ENCODE data around the gene G3BP1.
A peak's percentile ranks its signal among the peaks of the same experiment; 100 is the strongest.
"Not testable (repeated sequence)": the region's sequence is repeated elsewhere in the genome, so short reads cannot be mapped to it uniquely, and the experiment has no call there.

The G3BP1 gene

DNA sequence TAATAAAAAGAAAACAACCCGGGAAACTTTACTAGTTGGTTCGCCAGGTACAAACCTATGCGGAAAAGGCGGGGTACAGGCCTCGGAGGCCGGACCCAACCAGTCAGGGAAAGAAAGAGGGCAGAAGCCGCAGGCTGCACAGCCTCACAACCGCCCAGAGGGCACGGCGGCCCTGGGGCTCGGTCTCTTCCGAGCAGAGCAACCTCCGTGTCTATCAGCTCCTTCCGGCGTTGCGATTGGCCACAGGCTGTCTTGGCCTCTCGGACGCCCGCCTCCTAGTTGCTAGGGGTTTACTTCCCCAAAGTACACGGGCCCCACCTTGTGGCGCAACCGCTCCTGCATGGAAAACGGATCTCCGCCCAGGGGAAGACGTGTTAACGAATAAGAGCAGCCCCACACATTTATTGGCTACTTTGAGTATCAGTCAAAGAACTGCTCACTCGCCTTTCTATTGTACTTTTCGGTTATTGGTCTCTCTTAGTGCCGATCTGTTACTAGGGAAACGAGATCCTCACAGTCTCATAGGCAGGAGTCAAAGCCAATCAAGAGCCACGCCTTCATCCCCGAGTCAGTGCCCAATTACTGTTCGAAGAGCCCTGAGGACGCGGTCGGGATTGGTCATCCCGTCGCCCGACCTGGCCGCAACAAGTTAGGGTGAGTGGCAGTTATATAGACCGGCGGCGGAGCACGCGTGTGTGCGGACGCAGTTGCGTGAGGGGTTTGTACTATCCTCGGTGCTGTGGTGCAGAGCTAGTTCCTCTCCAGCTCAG lies at the start of gene G3BP1:
G3BP1 (plus strand) TSS at position 696 of the 770 bp plus-strand sequence. CDS start 14,667 bp downstream, outside the sequence.
- DNase-seq: peak; percentile 99

DNA sequence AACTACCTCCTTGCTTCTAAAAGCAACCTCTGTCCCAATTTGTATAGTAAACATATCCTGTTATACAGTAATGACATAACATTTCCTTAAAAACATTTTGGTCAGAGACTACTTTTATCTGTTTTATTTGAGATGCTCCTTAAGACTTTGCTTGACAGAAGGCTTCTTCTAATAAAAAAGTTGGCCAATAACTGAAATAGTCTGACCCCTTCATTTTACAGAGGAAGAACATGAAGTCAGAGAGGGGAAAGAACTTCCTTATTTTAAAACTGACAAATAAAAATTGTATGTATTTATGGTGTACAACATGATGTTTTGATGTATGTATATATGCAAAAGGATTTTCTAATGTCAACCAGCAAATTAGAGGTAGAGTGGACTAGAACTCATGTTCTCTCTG lies 49.2 kb upstream of the G3BP1 start:
- DNase-seq: no peak

DNA sequence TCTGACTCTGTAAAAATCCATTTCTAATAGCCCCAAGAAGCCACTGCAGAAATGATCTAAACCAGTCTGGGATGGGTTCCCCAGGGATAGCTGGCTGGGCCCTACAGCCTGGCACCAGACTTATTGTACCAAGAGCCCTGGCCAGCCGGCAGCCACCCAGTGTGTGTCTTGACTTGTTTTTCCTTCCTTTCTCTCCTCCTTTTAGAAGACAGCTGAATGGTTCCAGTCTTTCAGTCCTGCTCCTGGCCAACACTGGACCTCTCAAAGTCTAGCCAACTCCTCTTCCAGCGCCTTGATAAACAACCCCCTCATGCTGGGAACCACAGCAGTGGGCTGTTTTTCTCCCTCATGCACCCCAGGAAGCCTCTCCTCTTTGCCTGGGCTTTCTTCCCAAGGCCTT lies 47.4 kb upstream of the G3BP1 start:
- DNase-seq: no peak

DNA sequence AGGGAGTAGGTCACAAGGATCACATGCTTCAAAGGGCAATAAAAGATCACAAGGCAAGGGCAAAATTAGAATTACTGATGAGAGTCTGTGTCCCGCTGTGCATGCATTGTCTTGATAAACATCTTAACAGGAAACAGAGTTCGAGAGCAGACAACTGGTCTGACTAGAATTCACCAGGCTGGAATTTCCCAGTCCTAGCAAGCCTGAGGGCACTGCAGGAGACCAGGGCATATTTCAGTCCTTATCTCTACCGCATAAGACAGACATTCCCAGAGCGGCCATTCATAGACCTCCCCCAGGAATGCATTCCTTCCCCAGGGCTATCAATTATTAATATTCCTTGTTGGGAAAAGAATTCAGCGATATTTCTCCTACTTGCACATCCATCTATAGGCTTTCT lies 42.2 kb upstream of the G3BP1 start:
- DNase-seq: not testable (repeated sequence)

DNA sequence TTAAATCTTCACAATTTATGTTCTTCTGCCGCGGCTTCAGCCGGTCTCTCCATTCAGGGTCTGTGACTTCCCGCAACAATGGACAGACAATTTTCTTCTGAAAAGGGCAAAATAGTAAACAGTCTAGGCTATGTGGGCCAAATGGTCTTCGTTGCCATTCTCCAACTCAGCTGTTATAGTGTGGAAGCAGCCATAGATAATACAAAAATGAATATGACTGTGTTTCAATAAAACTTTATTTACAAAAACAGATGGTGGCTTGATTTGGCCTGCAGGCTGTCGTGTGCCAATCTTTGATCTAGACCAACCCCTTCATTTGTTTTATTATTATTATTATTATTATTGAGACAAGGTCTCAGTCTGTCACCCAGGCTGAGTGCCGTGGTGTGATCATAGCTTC lies 41.4 kb upstream of the G3BP1 start:
- DNase-seq: no peak

DNA sequence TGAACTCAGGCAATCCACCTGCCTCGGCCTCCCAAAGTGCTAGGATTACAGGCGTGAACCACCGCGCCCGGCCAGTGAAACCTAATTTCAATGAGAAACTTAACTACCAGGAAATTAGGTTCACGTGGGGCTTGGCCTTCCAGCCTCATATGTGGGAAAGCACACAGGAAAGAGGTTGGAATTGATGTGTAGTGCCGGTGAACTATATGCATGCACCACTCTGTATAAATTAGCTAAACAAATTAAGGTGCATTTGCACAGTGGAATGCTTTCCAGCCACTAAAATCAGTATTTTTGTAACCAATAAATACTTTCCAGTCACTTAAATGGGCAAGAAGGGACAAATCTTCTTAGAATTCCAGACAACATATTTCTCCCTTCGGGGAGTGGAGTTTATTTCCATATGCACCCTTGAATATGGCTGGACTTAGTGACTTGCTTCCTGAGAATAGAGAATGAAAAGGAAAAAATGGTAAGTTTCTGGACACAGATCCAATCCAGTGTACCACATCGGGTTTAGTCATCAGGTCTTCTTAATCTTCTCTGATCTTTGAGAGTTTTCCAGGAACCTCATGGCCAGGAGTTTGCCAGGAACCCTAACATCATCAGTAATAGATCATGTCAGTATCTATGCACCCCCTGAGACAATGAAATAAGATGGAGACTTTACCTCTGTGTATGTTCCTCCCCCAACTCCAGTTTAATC lies 38.2 kb upstream of the G3BP1 start:
- no peak for DNase-seq

DNA sequence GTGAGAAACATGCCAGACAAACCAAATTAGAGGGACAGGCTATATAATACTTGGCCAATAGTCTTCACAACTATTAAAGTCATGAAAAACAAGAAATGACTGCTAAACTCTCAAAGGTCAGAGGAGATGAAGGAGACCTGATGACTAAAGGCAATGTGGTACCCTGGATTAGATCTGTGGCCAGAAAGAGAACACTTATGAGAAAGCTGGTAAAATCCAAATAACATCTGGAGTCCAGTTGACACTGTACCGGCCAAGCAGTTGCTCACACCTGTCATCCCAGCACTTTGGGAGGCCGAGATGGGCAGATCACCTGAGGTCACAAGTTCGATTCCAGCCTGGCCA lies 37.7 kb upstream of the G3BP1 start:
- no peak for DNase-seq

DNA sequence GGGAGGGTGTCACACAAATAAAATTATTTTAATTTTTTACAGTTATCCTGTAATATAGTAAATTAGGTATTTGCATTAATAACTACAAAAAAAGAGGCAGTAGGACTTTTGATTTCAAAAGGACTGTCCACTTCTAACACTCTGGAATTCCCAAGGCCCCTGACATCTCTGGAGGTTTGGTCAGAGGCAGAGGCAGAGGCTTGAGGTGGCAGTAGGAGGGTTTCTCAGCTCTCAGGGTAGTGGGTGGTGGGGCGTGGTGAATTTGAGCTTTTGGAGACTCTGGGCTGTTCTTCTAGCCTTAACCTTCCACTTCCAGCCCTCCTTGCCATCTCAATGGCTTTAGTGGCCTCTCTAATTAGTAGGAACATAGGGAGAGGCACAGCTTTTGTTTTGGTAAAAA lies 36.1 kb upstream of the G3BP1 start:
- no peak for DNase-seq

DNA sequence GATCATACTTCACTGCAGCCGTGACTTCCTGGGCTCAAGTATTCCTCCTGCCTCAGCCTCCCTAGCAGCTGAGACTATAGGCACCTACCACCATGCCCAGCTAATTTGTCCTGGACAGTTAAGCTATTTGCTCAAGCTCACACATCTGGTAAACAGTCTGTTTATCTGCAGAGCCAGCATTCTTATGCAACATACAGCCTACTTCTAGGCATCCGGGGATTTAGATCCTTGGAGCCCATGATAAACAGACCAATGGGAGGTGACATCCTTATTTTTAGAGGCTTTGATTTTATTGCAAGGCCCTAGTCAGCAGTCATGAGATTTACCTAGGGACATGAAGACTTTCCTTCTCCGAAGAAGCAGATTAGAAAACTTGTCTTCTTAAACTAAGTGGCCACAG lies 34.3 kb upstream of the G3BP1 start:
- DNase-seq: no peak

DNA sequence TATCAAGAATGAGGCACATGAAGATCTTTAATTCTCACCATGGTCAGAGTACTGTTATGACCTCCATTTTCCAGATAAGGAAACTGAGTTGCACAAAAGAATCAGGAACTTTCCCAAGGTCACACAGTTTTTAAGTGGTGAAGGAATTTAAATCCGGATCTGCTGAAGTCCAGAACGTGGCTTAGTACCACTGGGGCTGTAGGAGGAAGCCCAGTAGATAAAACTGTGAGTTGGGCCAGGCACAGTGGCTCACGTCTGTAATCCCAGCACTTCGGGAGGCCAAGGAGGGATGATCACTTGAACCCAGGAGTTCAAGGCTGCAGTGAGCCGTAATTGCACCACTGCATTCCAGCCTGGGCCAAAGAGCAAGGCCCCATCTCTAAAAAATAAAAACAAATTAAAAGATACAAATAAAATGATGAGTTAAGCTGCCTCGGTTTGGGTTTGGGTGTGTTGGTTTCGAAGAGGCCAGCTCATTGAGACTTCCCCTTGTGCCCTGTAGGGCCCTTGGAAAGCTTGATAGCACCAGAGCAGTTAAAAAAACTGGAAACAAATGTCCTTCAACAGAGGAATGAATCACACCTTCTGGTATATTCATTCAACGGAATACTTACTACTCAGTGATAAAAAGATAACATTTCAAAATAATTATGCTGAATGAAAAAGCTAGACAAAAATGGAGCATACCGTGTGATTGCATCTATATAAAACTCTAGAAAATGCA lies 33.5 kb upstream of the G3BP1 start:
- no peak for DNase-seq

DNA sequence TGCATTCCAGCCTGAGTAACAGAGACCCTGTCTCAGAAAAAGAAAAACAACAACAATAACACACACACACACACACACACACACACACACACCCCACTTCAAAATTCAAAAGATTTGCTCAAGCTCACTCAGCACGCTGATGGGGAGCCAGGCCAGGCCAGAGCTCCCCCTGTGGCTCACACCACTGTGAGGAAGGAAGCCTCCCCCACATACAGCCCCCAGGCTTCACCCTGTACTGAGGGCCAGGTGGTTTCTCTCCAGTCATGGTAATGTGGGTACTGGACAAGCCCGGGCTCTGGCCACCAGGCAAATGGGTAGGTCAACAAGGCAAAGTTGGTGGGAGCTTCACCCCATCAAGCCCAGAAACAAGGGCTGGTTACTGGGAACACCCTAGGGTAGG lies 32.4 kb upstream of the G3BP1 start:
- no peak for DNase-seq

DNA sequence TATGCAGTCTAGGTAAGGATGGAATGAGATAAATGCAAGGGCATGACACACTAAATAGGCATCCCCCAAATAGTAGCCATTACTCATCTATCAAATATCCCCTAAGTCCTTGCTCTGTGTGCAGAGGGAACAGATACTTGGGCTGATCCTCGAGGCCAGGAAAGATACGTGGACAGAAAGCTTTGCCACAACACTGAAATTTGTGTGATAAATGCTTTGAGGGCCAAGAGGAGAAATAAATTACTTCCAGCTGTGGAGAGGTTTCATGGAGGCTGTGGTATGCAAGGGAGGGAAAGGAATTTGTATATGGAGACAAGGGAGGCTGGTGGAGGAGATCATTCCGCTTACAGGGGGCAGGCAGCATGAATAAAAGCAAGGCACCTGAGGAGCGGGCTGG lies 31.8 kb upstream of the G3BP1 start:
- DNase-seq: no peak

DNA sequence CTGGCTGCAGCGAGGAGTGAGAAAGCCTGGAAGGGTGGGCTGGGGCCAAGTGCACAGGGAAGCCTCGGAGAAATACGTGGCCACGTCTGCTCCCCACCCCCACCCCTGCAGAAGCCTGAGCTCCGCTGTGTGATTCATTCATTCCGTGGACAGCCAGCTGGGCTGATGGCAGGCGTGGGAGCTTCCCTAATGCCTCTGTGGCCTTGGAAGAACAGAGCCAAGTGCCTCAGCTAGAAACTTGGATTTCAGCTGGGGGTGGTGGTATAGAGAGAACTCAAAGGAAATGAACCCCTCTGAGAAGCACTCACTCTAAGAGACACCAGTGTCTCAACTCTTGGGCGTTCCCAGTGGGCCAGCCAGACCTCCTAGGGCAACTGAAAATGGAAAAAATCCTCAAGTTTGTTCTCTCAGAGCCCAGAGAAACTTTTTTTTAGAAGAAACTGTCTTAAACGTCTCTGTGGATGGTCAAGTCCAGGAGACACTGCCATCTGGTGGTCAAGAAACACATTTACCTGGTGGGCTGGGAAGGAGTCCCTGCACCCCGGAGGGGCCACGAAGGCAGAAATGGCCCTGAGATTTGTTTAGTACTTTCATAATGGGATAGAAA lies 31.3 kb upstream of the G3BP1 start:
- peak; percentile 27 to 29 for DNase-seq

DNA sequence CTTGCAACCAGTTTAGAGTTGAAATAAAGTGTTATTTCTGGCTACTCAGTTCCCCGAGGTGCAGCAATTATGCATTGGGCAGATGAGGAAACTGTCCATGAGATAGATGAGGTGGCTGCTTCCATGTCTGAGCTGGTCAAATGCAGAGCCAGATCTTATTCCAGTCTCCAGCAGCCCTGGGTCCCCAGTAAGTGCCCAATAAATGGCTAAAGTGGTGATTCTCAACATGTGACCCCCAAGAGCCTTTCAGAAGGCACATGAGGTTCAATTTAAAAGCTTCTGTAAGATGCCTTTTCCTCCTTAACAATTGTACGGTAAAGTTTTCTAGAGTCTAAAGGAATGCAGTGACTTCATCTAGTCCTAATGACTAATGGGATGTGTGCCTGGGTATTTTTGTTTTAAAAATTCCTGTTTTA lies 30.8 kb upstream of the G3BP1 start:
- DNase-seq: no peak

DNA sequence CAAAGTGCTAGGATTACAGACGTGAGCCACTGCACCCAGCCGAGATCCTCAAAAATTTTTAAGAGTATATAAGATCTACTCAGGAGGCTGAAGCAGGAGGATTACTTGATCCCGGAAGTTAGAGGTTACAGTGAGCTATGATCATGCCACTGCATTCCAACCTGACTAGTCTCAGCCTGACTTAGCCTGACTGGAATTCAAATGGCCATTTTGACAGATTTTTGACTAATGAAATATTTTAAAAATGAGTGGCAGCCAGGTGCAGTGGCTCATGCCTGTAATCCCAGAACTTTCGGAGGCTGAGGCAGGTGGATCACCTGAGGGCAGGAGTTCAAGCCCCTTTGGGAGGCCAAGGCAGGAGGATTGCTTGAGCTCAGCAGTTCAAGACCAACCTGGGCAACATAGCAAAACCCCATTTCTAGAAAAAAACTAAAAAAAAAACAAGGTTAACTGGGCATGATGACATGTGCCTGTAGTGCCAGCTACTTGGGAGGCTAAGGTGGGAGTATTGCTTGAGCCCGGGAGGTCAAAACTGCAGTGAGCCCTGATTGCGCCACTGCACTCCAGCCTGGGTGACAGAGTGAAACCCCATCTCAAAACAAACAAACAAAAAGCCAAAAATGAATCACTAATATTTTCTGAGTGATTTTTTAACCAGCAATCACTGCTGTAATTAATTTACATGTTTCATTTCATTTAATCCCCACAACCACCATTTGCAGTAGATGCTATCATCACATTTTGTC lies 29.9 kb upstream of the G3BP1 start:
- no peak for DNase-seq

DNA sequence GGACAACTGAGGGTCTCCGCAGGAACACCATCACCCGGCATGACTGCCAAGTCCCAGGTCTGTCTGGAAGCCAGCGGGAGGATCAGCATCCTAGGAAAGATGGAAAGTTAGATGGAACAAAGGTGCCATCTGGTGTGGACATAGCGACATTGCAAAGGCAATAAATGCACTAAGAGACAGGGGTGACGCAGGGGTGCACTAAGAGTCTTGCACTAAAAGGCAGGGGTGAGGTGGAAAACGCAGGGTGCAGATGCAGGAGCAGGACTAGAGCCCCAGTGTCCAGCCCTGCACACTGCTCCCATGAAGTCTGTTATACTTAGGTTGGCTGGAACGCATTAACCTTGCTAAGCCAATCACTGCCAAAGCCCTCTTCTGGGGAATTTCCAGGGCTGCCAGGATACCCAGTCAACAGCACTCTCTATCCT lies 28.9 kb upstream of the G3BP1 start:
- no peak for DNase-seq

DNA sequence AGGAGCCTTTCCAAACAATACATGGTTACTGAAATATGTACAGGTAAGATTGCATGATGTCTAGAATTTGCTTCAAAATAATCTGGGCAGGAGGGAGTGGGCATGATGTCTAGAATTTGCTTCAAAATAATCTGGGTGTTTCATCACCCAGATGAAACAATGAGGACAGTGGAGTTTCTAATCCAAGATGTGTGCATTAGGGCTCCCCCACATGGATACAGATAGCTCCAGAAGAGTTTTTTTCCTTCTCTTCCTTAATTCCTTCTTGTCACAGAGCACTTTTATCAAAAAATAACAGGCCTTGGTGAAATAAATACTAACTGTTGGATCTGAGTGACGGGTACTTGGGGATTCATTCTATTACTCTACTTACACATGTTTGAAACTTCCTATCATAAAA lies 28.2 kb upstream of the G3BP1 start:
- no peak for DNase-seq

DNA sequence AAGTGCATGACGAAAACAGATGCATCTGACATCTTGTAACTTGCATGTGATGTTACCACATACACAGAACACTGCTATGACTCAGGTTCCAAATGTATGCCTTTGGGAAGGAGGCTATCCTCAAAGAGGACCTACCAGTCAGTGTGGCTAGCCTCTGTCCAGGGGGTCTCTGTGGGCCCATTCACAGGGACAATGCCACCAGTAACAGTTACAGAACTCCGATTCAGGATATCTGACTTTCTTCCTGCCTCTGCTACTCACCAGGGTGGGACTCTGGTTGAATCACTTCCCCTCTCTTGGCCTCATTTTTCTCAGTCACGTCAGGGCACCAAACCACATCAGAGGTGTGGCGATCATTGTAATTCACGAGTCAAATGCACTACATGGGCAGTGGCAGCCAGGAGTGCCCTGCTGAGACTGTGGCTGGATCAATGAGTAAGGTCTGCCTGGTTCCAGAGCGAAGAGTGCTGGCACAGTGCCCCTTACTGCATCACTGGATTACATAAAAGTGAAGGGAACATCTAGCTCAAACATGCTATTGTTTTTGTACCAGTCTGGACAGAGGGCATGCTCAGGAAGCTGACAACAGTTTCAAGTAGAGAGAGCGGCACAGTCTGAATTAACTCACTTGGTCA lies 26.6 kb upstream of the G3BP1 start:
- no peak for DNase-seq

DNA sequence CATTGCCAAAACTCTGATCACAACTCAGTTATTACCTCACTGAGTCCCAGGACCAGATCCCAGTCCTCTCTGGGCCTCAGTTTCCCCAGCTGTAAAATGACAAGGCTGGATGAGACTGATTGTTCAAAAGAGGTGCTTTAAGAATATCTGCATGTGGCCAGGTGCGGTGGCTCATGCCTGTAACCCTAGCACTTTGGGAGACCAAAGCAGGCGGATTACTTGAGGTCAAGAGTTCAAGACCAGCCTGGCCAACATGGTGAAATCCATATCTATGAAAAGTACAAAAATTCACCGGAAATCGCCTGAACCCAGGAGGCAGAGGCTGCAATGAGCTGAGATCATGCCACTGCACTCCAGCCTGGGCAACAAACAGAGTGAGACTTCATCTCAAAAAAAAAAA lies 21.6 kb upstream of the G3BP1 start:
- no peak for DNase-seq

DNA sequence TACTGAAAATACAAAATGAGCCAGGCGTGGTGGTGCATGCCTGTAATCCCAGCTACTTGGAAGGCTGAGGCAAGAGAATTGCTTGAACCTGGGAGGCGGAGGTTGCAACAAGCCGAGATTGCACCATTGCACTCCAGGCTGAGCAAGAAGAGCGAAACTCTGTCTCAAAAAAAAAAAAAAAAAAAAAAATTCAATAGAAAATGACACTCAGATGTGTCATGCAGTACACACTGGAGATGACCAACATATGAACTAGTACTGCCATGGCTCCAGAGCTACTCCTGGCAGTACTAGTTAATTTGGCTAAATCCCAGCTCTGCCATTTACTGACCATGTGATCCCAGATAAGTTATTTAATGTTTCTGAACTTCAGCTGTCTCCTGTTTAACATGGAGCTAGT lies 20.7 kb upstream of the G3BP1 start:
- no peak for DNase-seq

DNA sequence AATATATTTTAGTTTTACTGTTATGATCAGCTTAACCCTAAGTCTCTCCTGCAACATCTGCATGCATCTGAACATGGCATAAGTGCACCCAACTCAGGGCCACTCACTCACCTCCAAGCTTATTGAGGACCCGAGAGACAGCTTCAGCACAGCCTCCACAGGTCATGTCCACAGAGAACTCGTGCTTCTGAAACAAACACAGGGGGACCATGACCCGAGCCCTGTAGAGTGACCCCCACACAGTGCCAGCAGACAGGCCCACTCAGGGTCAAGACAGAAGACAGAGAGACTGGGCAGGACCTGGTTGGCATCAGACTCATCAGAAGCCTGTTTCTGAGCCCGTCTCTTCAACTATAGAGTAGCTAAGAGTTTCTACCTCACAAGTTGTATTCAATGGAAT lies 20.2 kb upstream of the G3BP1 start:
- DNase-seq: no peak

DNA sequence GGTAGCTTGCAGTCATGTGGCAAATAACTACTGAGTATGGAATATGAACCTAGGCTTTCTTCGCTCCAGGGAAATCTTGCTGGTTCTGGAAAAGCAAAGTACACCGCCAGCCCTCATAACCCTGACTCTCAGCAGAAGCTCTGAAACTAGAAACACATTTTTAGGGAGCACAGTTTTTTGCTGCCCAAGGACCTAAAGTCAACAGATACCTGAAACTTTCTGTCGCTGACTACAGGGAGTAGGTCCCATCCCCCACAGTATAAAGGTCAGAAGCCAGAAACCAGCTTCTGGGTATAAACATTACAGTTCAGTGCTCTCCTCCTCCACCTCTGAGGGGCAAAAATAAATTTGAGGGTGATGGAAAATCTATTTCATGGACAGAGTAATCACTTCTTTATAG lies 16.4 kb upstream of the G3BP1 start:
- no peak for DNase-seq
